Astrocyte of the hippocampus (primary cell): ENCODE results near the gene LRRC10B.

Experiments used
- DNase-seq: peaks from one replicate; pipeline ENCODE4 v3.0.0; 2011; ENCODE audit warnings: low read depth, low spot score

Gene LRRC10B

GRCh38 chr11:61545341-61545740, 36.8 kb downstream of the LRRC10B start:
- no peak for DNase-seq

GRCh38 chr11:61545921-61546320, 37.4 kb downstream of the LRRC10B start:
- no peak for DNase-seq

- no peak for DNase-seq
Measured at GRCh38 chr11:61546663-61547062, 38.1 kb downstream of the LRRC10B start.

- no peak for DNase-seq
Measured at GRCh38 chr11:61547246-61547645, 38.7 kb downstream of the LRRC10B start.

GRCh38 chr11:61549177-61549576, 40.6 kb downstream of the LRRC10B start:
- no peak for DNase-seq

- DNase-seq, result no peak
Measured at GRCh38 chr11:61549662-61550568, 41.4 kb downstream of the LRRC10B start.

GRCh38 chr11:61550665-61551227, 42.2 kb downstream of the LRRC10B start:
- no peak for DNase-seq

GRCh38 chr11:61551634-61552033, 43.1 kb downstream of the LRRC10B start:
- DNase-seq, result peak; percentile 39

GRCh38 chr11:61552108-61552635, 43.6 kb downstream of the LRRC10B start:
- no peak for DNase-seq

GRCh38 chr11:61553373-61554171, 45.0 kb downstream of the LRRC10B start:
- DNase-seq, result no peak

- no peak for DNase-seq
Measured at GRCh38 chr11:61554172-61554988, 45.8 kb downstream of the LRRC10B start.

GRCh38 chr11:61555051-61555969, 46.8 kb downstream of the LRRC10B start:
- DNase-seq, result no peak

- no peak for DNase-seq
Measured at GRCh38 chr11:61555978-61556377, 47.4 kb downstream of the LRRC10B start.

GRCh38 chr11:61556621-61557020, 48.1 kb downstream of the LRRC10B start:
- DNase-seq, result no peak
